Karpas-422 (cell line): ENCODE results near the gene MPV17L2. TPM values are rescaled to one million over a fixed set of nuclear protein-coding genes. Genes with fewer than 3 reads are reported as not detected.

ENCODE experiments used
- DNase-seq: peaks from one replicate; pipeline ENCODE4 v3.0.0-alpha.2; 2015
- H2AFZ ChIP-seq: fragments of 200-600 bp; sonication (generic); 2 replicates; pipeline ENCODE4 v1.6.1; 2014; ENCODE audit warnings: antibody characterized with exemption, low read length, mixed read lengths
- H3K27ac ChIP-seq: fragments of 200-600 bp; sonication (generic); 2 replicates; pipeline ENCODE4 v1.5.1; 2014; ENCODE audit warnings: mild to moderate bottlenecking, low read length, moderate library complexity
- H3K27me3 ChIP-seq: fragments of 200-600 bp; sonication (generic); 2 replicates; pipeline ENCODE4 v1.6.1; 2014; ENCODE audit warnings: low read length, mixed read lengths
- H3K36me3 ChIP-seq: fragments of 200-600 bp; sonication (generic); 2 replicates; pipeline ENCODE4 v1.6.1; 2014; ENCODE audit warnings: low read length, mixed read lengths; ENCODE audit not compliant: insufficient read depth
- H3K4me1 ChIP-seq: fragments of 200-600 bp; sonication (generic); 2 replicates; pipeline ENCODE4 v1.6.1; 2014; ENCODE audit warnings: mild to moderate bottlenecking, low read length, mixed read lengths
- H3K4me2 ChIP-seq: fragments of 200-600 bp; sonication (generic); 2 replicates; pipeline ENCODE4 v1.6.1; 2014; ENCODE audit warnings: low read length, low read depth, mild to moderate bottlenecking; ENCODE audit not compliant: poor library complexity, severe bottlenecking
- H3K4me3 ChIP-seq: fragments of 200-600 bp; sonication (generic); 2 replicates; pipeline ENCODE4 v1.5.1; 2014; ENCODE audit warnings: mild to moderate bottlenecking, antibody characterized with exemption, low read length, mixed read lengths
- H3K79me2 ChIP-seq: fragments of 200-600 bp; sonication (generic); 2 replicates; pipeline ENCODE4 v1.6.1; 2014; ENCODE audit warnings: mild to moderate bottlenecking, low read length, mixed read lengths
- H3K9ac ChIP-seq: fragments of 200-600 bp; sonication (generic); 2 replicates; pipeline ENCODE4 v1.6.0; 2014; ENCODE audit warnings: low read length
- H3K9me2 ChIP-seq: fragments of 200-600 bp; sonication (generic), shearing (Covaris generic); replicated peaks from 2 replicates; pipeline ENCODE4 v1.6.0; 2014; ENCODE audit warnings: mild to moderate bottlenecking, low read length, moderate library complexity; ENCODE audit not compliant: insufficient read depth
- H3K9me3 ChIP-seq: fragments of 300-700, 200-600 bp; sonication (generic); 2 replicates; pipeline ENCODE4 v1.6.1; 2014; ENCODE audit warnings: low read length, mixed read lengths
- H4K20me1 ChIP-seq: fragments of 200-600 bp; sonication (generic); 2 replicates; pipeline ENCODE4 v1.6.1; 2014; ENCODE audit warnings: mild to moderate bottlenecking, antibody characterized with exemption, low read length, low read depth; ENCODE audit not compliant: insufficient read depth
- total RNA-seq: library from RNA; depleted of rRNA; stranded (reverse); fragments of >200 nt; shearing (Covaris generic); gene quantifications from 2 replicates; pipeline ENCODE4 v1.2.3, GENCODE V29; 2014; ENCODE audit warnings: low replicate concordance

Gene MPV17L2
- total RNA-seq, 1 experiment from 2014 or later = 17.0 TPM

DNA sequence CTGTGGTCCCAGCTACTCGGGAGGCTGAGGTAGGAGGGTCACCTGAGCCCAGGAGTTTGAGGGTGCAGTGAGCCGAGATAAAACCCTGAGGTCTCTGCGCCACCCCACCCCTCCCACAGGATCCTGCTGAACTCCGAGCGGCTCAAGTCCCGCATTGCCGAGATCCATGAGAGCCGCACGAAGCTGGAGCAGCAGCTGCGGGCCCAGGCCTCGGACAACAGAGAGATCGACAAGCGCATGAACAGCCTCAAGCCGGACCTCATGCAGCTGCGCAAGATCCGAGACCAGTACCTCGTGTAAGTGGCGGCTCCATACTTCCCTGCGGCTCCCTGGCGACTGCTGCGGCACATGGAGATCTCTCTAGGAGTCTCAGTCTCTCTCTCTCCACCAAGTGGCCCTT lies 26.0 kb upstream of the MPV17L2 start:
- H3K27ac ChIP-seq = no peak overlapping the region
- no peak for DNase-seq
- peaks cover 36% of the 10 kb centered on the region for H3K4me1 ChIP-seq
- H3K9me2 ChIP-seq = no peaks in the 10 kb centered on the region
- no peaks in the 10 kb centered on the region for H3K27me3 ChIP-seq
- H3K9ac ChIP-seq = no peak overlapping the region
- H3K4me3 ChIP-seq = no peak overlapping the region
- H3K9me3 ChIP-seq = no peaks in the 10 kb centered on the region
- H4K20me1 ChIP-seq = no peaks in the 10 kb centered on the region
- H3K36me3 ChIP-seq = peaks cover 11% of the 10 kb centered on the region; the same call in 1 of the 2 replicates
- no peak overlapping the region for H2AFZ ChIP-seq
- no peak overlapping the region for H3K4me2 ChIP-seq
- H3K79me2 ChIP-seq = no peaks in the 10 kb centered on the region

GRCh38 chr19:18167975-18168645 lies 24.9 kb upstream of the MPV17L2 start:
- Histone ChIP-seq H2AFZ (no peak overlapping the region), H4K20me1 (no peaks in the 10 kb centered on the region), H3K9me3 (no peaks in the 10 kb centered on the region), H3K9me2 (no peaks in the 10 kb centered on the region), H3K36me3 (peaks cover 10% of the 10 kb centered on the region; the same call in 1 of the 2 replicates), H3K4me2 (no peak overlapping the region), H3K27me3 (no peaks in the 10 kb centered on the region), H3K9ac (no peak overlapping the region), H3K4me3 (no peak overlapping the region), H3K27ac (no peak overlapping the region), H3K4me1 (peaks cover 47% of the 10 kb centered on the region), H3K79me2 (no peaks in the 10 kb centered on the region)
- peak; percentile 90 for DNase-seq

GRCh38 chr19:18168673-18169381 lies 24.2 kb upstream of the MPV17L2 start:
- Histone ChIP-seq H3K27me3 (no peaks in the 10 kb centered on the region), H3K9me2 (no peaks in the 10 kb centered on the region), H3K79me2 (no peaks in the 10 kb centered on the region), H3K9me3 (no peaks in the 10 kb centered on the region), H3K27ac (peak overlapping the region; percentile 85), H3K36me3 (peaks cover 7% of the 10 kb centered on the region; the same call in 1 of the 2 replicates), H3K9ac (no peak overlapping the region), H4K20me1 (no peaks in the 10 kb centered on the region), H3K4me1 (peaks cover 55% of the 10 kb centered on the region), H2AFZ (no peak overlapping the region), H3K4me3 (no peak overlapping the region), H3K4me2 (peak overlapping the region; percentile 64)
- DNase-seq = no peak

DNA sequence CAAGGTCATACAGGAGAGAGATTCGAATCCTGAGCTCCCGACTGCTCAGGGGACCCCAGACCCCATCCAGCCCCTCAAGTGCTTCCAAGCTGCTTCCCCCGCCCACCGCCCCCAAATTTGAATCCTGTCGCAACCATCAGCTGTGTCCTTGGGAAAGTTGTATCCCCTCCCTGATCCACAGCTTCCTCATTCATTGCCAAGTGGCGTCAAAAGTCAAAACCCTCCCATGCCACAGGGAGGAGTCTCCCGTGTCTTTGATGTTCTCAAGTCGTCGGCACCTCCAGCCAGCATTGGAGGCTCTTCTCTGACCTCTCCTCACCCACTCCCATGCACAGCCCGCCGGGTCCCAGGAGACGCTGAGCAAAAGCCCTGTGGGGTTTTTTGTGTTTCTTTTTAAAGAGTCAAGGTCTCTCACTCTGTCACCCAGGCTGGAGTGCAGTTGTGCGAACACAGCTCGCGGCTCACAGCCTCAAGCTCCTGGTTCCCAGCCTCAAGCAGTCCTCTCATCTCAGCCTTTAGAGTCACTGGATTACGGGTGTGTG lies 22.2 kb upstream of the MPV17L2 start:
- H3K4me3 ChIP-seq = peak overlapping the region; percentile 35; the same call in 1 of the 2 replicates
- peaks cover 69% of the 10 kb centered on the region for H3K4me1 ChIP-seq
- no peak overlapping the region for H2AFZ ChIP-seq
- H3K9me2 ChIP-seq = no peaks in the 10 kb centered on the region
- no peaks in the 10 kb centered on the region for H3K9me3 ChIP-seq
- peak overlapping the region; percentile 57 for H3K9ac ChIP-seq
- DNase-seq = peak; percentile 89
- H3K27me3 ChIP-seq = no peaks in the 10 kb centered on the region
- H3K4me2 ChIP-seq = peak overlapping the region; percentile 66
- peak overlapping the region; percentile 85 for H3K27ac ChIP-seq
- no peaks in the 10 kb centered on the region for H4K20me1 ChIP-seq
- peaks cover 7% of the 10 kb centered on the region; the same call in 1 of the 2 replicates for H3K36me3 ChIP-seq
- H3K79me2 ChIP-seq = no peaks in the 10 kb centered on the region

GRCh38 chr19:18171605-18172327 lies 21.3 kb upstream of the MPV17L2 start:
- Histone ChIP-seq H3K27me3 (no peaks in the 10 kb centered on the region), H3K9me3 (no peaks in the 10 kb centered on the region), H3K9me2 (no peaks in the 10 kb centered on the region), H3K9ac (peak overlapping the region; percentile 26), H3K36me3 (peaks cover 7% of the 10 kb centered on the region; the same call in 1 of the 2 replicates), H4K20me1 (no peaks in the 10 kb centered on the region), H3K27ac (peak overlapping the region; percentile 85), H3K4me2 (peak overlapping the region; percentile 66), H3K79me2 (no peaks in the 10 kb centered on the region), H2AFZ (no peak overlapping the region), H3K4me3 (no peak overlapping the region), H3K4me1 (peaks cover 69% of the 10 kb centered on the region)
- DNase-seq = peak; percentile 55

- Histone ChIP-seq H3K27ac (peak overlapping the region; percentile 42), H3K4me2 (peak overlapping the region; percentile 89), H3K4me3 (no peak overlapping the region; the same call in 1 of the 2 replicates)
These were observed 20.5 kb upstream of the MPV17L2 start for GRCh38 chr19:18172331-18173053.

DNA sequence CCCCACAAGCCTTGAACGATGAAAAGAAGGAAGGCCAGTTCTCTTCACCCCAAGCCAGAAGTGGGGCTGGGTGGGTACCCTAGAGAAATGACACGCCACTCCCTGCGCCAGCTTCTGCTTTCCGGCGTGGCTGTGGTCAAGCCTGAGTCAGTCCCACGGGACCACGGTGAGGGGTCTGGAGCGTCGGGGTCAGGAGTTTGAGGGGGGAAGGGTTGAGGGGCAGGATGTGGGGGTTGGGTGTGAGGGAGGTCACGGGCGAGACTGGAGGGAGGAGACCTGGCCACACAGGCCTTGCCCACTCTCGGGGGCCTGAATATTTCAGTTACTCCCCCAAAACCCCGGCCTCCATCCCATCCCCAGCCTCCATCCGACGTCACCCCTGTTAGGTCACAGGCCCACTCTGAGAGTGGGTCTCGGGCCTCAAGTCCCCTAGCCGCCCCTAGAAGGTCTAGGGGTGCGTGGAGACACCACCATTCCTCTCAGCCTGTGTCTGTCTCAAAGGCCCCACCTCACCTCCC lies 19.9 kb upstream of the MPV17L2 start:
- peak; percentile 56 for DNase-seq
- H3K9ac ChIP-seq = peak overlapping the region; percentile 77
- no peaks in the 10 kb centered on the region for H3K9me3 ChIP-seq
- H3K79me2 ChIP-seq = no peaks in the 10 kb centered on the region
- H3K36me3 ChIP-seq = 0 out of 2 replicates have a peak, but pooled peaks cover 5% of the 10 kb centered on the region
- H3K9me2 ChIP-seq = no peaks in the 10 kb centered on the region
- H3K4me1 ChIP-seq = peaks cover 66% of the 10 kb centered on the region
- H3K27me3 ChIP-seq = no peaks in the 10 kb centered on the region
- peak overlapping the region; percentile 89 for H3K4me2 ChIP-seq
- H4K20me1 ChIP-seq = no peaks in the 10 kb centered on the region
- H3K4me3 ChIP-seq = peak overlapping the region; percentile 76; the same call in 1 of the 2 replicates
- peak overlapping the region; percentile 42 for H3K27ac ChIP-seq
- no peak overlapping the region for H2AFZ ChIP-seq

More at GRCh38 chr19:18172331-18173053, 20.5 kb upstream of the MPV17L2 start:
- Histone ChIP-seq H4K20me1 (no peaks in the 10 kb centered on the region), H3K36me3 (peaks cover 7% of the 10 kb centered on the region; the same call in 1 of the 2 replicates), H3K4me1 (peaks cover 69% of the 10 kb centered on the region), H3K9me2 (no peaks in the 10 kb centered on the region), H3K79me2 (no peaks in the 10 kb centered on the region), H3K9ac (peak overlapping the region; percentile 77; the same call in 1 of the 2 replicates), H3K9me3 (no peaks in the 10 kb centered on the region), H2AFZ (no peak overlapping the region), H3K27me3 (no peaks in the 10 kb centered on the region)
- no peak for DNase-seq
